HepG2 (cell line): ENCODE data around the gene METTL26. TPM values are rescaled to one million over a fixed set of nuclear protein-coding genes. Genes with fewer than 3 reads are reported as not detected.

Experiments used
- BHLHE40 ChIP-seq: IDR thresholded peaks from 2 replicates; pipeline ENCODE4 v1.6.1; 2011; ENCODE audit warnings: low read length, improper control_type of control experiment
- HNF4A ChIP-seq: sonication (generic); formaldehyde crosslinking; IDR thresholded peaks from 2 replicates; pipeline ENCODE4 v1.4.0; 2020; ENCODE audit warnings: missing genetic modification reagents
- HOXA7 ChIP-seq: sonication (generic); formaldehyde crosslinking; IDR thresholded peaks from 2 replicates; pipeline ENCODE4 v1.8.1; 2022; ENCODE audit warnings: mild to moderate bottlenecking, missing genetic modification reagents, moderate library complexity
- MYC ChIP-seq: sonication (generic); formaldehyde crosslinking; IDR thresholded peaks from 2 replicates; pipeline ENCODE4 v1.9.0; 2021; ENCODE audit warnings: missing genetic modification reagents, borderline replicate concordance
- NR2F1 ChIP-seq, 2 experiments: fragments of 450-650 bp in 1 of 2; formaldehyde crosslinking in 1 of 2; IDR thresholded peaks; 2 replicates each; pipeline versions ENCODE4 v1.5.0 to v1.6.1; 2016 to 2020; ENCODE audit warnings: mild to moderate bottlenecking in 1 of 2, missing compliant biosample characterization in 1 of 2, missing genetic modification reagents in 1 of 2, moderate library complexity in 1 of 2
- ONECUT2 ChIP-seq: sonication (generic); formaldehyde crosslinking; IDR thresholded peaks from 2 replicates; pipeline ENCODE4 v1.4.0; 2020; ENCODE audit warnings: missing genetic modification reagents
- PAWR ChIP-seq: sonication (generic); formaldehyde crosslinking; IDR thresholded peaks from 2 replicates; pipeline ENCODE4 v1.4.0; 2020; ENCODE audit warnings: missing genetic modification reagents, mild to moderate bottlenecking, borderline replicate concordance
- RORA ChIP-seq: sonication (generic); formaldehyde crosslinking; IDR thresholded peaks from 2 replicates; pipeline ENCODE4 v1.5.0; 2020; ENCODE audit warnings: mild to moderate bottlenecking, missing genetic modification reagents, moderate library complexity
- SOX5 ChIP-seq: IDR thresholded peaks from 2 replicates; pipeline ENCODE4 v1.6.1; 2016; ENCODE audit warnings: borderline replicate concordance
- U2AF2 ChIP-seq: fragments of 200-400 bp; formaldehyde crosslinking; IDR thresholded peaks from 2 replicates; pipeline ENCODE4 v1.6.1; 2017; ENCODE audit warnings: low read depth, mild to moderate bottlenecking, low read length
- XBP1 ChIP-seq: sonication (generic); formaldehyde crosslinking; IDR thresholded peaks from 2 replicates; pipeline ENCODE4 v1.5.0; 2020; ENCODE audit warnings: missing genetic modification reagents
- ZNF33B ChIP-seq: sonication (generic); formaldehyde crosslinking; IDR thresholded peaks from 2 replicates; pipeline ENCODE4 v1.5.1; 2020; ENCODE audit warnings: mild to moderate bottlenecking, missing genetic modification reagents
- ZNF34 ChIP-seq: sonication (generic); formaldehyde crosslinking; IDR thresholded peaks from 2 replicates; pipeline ENCODE4 v1.4.0; 2020; ENCODE audit warnings: mild to moderate bottlenecking, missing genetic modification reagents, borderline replicate concordance
- ZNF446 ChIP-seq: sonication (generic); formaldehyde crosslinking; IDR thresholded peaks from 2 replicates; pipeline ENCODE4 v1.5.0; 2020; ENCODE audit warnings: mild to moderate bottlenecking, missing genetic modification reagents
- ZNF496 ChIP-seq: sonication (generic); formaldehyde crosslinking; IDR thresholded peaks from 2 replicates; pipeline ENCODE4 v1.8.1; 2023; ENCODE audit warnings: mild to moderate bottlenecking, moderate library complexity, missing genetic modification reagents; ENCODE audit not compliant: insufficient replicate concordance
- ZNF552 ChIP-seq: sonication (generic); formaldehyde crosslinking; IDR thresholded peaks from 2 replicates; pipeline ENCODE4 v1.9.0; 2022; ENCODE audit warnings: missing genetic modification reagents, mild to moderate bottlenecking, borderline replicate concordance
- ZNF772 ChIP-seq: sonication (generic); formaldehyde crosslinking; IDR thresholded peaks from 2 replicates; pipeline ENCODE4 v1.5.0; 2020; ENCODE audit warnings: mild to moderate bottlenecking, missing genetic modification reagents
- polyA plus RNA-seq, 8 experiments: library from polyadenylated mRNA; depleted of rRNA in 3 of 8; stranded (reverse) in 7 of 8; unstranded in 1 of 8; fragments of >200 nt; fragmentation: Illumina TruSeq in 4 of 8; extraction: Trizol in 4 of 8; gene quantifications; 2 replicates each; pipeline versions ENCODE4 v1.2.1 to v1.2.3, GENCODE V29; 2011 to 2016; ENCODE audit warnings: low read depth in 4 of 8, missing spikeins in 1 of 8, mixed read lengths in 1 of 8; ENCODE audit not compliant: insufficient read depth in 1 of 8
- total RNA-seq, 5 experiments: library from RNA; depleted of rRNA; stranded (reverse); fragments of >200 nt; fragmentation: Illumina TruSeq; extraction: Trizol; gene quantifications; 2 replicates each; pipeline ENCODE4 v1.2.3, GENCODE V29; 2016; ENCODE audit warnings: low read depth in 1 of 5
- TF ChIP-seq, protein P1 (sequence below): sonication (generic); formaldehyde crosslinking; IDR thresholded peaks from 2 replicates; pipeline ENCODE4 v1.5.1; 2020; ENCODE audit warnings: missing genetic modification reagents, mild to moderate bottlenecking, borderline replicate concordance
- TF ChIP-seq, protein P2 (sequence below): sonication (generic); formaldehyde crosslinking; IDR thresholded peaks from 2 replicates; pipeline ENCODE4 v1.5.0; 2020; ENCODE audit warnings: mild to moderate bottlenecking, missing genetic modification reagents
- TF ChIP-seq, protein P3 (sequence below): sonication (generic); formaldehyde crosslinking; IDR thresholded peaks from 2 replicates; pipeline ENCODE4 v1.8.1; 2023; ENCODE audit warnings: mild to moderate bottlenecking, missing genetic modification reagents

Gene METTL26
- total and polyA plus RNA-seq, 2 of the 13 experiments (the other 11 are each of a cell fraction or from before 2014, with no cell fraction given), result 65.5 to 70.1 TPM

DNA sequence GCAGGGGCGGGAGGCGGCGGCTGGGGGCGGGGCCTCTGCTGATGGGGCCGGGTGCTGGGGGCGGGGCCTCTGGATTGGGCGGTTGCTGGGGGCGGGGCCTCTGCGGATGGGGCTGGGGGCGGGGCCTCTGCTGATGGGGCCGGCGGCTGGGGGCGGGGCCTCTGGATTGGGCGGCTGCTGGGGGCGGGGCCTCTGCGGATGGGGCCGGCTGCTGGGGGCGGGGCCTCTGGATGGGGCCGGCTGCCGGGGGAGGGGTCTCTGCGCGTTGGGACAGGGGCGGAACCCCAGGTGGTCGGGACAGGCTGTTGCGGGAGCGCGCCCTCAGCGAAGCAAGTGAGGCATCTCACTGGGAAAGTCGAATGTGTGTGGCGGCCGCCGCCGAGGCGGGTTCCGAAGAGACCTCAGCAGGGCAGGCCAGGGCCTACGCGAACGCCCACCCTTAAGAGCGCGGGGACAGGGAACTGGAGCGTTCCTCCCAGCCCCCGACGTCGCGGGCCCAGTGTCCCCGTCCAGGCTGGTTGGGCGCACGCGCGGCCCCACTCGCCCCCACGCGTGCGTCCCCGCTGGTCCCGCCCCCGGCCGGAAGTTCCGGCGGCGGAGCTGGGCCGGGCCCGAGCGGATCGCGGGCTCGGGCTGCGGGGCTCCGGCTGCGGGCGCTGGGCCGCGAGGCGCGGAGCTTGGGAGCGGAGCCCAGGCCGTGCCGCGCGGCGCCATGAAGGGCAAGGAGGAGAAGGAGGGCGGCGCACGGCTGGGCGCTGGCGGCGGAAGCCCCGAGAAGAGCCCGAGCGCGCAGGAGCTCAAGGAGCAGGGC, 43.9 kb upstream of the METTL26 start, which contains the start of gene STUB1 (continued):
- TF ChIP-seq, protein P1, sequence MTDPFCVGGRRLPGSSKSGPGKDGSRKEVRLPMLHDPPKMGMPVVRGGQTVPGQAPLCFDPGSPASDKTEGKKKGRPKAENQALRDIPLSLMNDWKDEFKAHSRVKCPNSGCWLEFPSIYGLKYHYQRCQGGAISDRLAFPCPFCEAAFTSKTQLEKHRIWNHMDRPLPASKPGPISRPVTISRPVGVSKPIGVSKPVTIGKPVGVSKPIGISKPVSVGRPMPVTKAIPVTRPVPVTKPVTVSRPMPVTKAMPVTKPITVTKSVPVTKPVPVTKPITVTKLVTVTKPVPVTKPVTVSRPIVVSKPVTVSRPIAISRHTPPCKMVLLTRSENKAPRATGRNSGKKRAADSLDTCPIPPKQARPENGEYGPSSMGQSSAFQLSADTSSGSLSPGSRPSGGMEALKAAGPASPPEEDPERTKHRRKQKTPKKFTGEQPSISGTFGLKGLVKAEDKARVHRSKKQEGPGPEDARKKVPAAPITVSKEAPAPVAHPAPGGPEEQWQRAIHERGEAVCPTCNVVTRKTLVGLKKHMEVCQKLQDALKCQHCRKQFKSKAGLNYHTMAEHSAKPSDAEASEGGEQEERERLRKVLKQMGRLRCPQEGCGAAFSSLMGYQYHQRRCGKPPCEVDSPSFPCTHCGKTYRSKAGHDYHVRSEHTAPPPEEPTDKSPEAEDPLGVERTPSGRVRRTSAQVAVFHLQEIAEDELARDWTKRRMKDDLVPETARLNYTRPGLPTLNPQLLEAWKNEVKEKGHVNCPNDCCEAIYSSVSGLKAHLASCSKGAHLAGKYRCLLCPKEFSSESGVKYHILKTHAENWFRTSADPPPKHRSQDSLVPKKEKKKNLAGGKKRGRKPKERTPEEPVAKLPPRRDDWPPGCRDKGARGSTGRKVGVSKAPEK, result no peak
- no peak for TF ChIP-seq ONECUT2 (CRISPR knock-in tag)
- peak; percentile 19; the same call in 1 of the 2 replicates for TF ChIP-seq ZNF446 (CRISPR knock-in tag)
- TF ChIP-seq NR2F1 (CRISPR knock-in tag; IDR thresholded peaks at IDR 0.05), result no peak
- no peak for TF ChIP-seq RORA
- no peak for TF ChIP-seq ZNF33B
- TF ChIP-seq, protein P2, sequence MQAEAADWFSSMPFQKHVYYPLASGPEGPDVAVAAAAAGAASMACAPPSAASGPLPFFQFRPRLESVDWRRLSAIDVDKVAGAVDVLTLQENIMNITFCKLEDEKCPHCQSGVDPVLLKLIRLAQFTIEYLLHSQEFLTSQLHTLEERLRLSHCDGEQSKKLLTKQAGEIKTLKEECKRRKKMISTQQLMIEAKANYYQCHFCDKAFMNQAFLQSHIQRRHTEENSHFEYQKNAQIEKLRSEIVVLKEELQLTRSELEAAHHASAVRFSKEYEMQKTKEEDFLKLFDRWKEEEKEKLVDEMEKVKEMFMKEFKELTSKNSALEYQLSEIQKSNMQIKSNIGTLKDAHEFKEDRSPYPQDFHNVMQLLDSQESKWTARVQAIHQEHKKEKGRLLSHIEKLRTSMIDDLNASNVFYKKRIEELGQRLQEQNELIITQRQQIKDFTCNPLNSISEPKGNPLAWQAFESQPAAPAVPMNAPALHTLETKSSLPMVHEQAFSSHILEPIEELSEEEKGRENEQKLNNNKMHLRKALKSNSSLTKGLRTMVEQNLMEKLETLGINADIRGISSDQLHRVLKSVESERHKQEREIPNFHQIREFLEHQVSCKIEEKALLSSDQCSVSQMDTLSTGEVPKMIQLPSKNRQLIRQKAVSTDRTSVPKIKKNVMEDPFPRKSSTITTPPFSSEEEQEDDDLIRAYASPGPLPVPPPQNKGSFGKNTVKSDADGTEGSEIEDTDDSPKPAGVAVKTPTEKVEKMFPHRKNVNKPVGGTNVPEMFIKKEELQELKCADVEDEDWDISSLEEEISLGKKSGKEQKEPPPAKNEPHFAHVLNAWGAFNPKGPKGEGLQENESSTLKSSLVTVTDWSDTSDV, result no peak
- TF ChIP-seq BHLHE40, result peak; percentile 34; the same call in 1 of the 2 replicates
- no peak for TF ChIP-seq HOXA7 (CRISPR knock-in tag)
- TF ChIP-seq, protein P3, sequence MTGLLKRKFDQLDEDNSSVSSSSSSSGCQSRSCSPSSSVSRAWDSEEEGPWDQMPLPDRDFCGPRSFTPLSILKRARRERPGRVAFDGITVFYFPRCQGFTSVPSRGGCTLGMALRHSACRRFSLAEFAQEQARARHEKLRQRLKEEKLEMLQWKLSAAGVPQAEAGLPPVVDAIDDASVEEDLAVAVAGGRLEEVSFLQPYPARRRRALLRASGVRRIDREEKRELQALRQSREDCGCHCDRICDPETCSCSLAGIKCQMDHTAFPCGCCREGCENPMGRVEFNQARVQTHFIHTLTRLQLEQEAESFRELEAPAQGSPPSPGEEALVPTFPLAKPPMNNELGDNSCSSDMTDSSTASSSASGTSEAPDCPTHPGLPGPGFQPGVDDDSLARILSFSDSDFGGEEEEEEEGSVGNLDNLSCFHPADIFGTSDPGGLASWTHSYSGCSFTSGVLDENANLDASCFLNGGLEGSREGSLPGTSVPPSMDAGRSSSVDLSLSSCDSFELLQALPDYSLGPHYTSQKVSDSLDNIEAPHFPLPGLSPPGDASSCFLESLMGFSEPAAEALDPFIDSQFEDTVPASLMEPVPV (CRISPR knock-in tag), result no peak
- no peak for TF ChIP-seq ZNF552
- no peak for TF ChIP-seq U2AF2
- TF ChIP-seq ZNF34, result no peak
- TF ChIP-seq HNF4A, result no peak
- TF ChIP-seq SOX5 (CRISPR knock-in tag), result 0 out of 2 replicates have a peak, but pooled peaks have one; percentile 10
- no peak; the same call in 1 of the 2 replicates for TF ChIP-seq ZNF772
- TF ChIP-seq XBP1 (CRISPR knock-in tag), result no peak
- no peak for TF ChIP-seq PAWR (CRISPR knock-in tag)
- TF ChIP-seq ZNF496, result no peak
- peak; percentile 70 for TF ChIP-seq MYC
